ENCODE measurements around the gene PVRIG.
A peak's percentile ranks its signal among the peaks of the same experiment; 100 is the strongest.
"Not testable (repeated sequence)": the region's sequence is repeated elsewhere in the genome, so short reads cannot be mapped to it uniquely, and the experiment has no call there.

Gene PVRIG

DNA sequence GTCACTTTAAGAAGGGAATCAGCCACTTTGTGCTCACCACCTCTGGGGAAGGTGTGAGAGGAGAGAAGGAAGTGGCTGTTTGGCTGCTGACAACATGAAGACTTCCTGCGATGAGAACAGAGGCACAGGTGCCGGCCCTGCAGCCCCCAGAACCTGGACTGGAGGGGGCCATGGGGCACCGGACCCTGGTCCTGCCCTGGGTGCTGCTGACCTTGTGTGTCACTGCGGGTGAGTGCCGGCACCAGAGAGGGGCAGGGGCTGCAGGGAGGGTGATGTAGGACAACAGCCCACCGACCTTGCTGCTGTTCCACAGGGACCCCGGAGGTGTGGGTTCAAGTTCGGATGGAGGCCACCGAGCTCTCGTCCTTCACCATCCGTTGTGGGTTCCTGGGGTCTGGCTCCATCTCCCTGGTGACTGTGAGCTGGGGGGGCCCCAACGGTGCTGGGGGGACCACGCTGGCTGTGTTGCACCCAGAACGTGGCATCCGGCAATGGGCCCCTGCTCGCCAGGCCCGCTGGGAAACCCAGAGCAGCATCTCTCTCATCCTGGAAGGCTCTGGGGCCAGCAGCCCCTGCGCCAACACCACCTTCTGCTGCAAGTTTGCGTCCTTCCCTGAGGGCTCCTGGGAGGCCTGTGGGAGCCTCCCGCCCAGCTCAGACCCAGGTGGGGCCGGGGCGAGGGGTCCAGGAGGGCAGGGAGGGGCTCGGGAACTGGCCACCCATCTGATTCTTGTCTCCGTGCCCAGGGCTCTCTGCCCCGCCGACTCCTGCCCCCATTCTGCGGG lies at the start of gene PVRIG:
Gene PVRIG, plus strand, starts transcription at position 149 of the 785 bp plus-strand sequence. Its CDS starts 22 bp downstream, at position 171.
- not testable (repeated sequence) for DNase-seq (ENCODE audit: low read depth, low spot score)

DNA sequence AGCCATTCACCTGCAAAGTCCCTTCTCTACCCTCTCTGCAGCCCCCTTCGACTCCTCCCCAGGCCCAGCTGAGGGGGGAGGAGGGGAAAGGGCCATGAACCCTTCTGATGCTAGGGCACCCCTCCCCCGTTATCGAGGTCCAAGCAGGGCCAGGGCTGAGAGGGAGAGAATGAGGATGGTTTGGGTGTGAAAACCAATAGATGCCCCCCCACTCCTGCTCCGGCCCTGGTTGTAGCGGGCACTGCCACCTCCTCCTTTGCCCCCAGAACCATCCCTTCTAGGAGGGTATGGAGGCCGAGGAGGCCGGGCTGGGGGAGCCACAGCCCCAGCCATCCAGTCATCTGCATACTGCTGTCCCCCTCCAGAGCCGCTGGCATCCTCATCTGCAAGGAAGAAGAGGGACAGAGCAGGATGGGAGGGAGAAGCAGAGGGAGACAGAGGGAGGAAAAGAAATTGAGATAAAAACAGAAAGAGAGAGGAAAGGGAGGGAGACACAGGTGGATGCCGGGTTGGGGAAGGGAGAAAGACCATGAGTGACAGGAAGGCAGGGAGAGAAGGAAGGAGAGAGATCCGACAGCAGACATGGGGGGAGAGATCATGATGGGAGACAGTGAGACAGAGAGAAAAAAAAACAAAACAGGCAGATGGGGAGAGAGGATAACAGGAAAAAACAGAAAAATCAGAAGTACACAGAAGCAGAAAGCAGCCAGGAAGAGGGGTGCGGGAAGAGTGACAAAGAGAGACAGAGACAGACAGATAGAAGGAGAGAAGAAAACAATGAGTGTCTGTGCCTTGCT lies 49.5 kb upstream of the PVRIG start:
- DNase-seq (ENCODE audit: low read depth, low spot score) = no peak

DNA sequence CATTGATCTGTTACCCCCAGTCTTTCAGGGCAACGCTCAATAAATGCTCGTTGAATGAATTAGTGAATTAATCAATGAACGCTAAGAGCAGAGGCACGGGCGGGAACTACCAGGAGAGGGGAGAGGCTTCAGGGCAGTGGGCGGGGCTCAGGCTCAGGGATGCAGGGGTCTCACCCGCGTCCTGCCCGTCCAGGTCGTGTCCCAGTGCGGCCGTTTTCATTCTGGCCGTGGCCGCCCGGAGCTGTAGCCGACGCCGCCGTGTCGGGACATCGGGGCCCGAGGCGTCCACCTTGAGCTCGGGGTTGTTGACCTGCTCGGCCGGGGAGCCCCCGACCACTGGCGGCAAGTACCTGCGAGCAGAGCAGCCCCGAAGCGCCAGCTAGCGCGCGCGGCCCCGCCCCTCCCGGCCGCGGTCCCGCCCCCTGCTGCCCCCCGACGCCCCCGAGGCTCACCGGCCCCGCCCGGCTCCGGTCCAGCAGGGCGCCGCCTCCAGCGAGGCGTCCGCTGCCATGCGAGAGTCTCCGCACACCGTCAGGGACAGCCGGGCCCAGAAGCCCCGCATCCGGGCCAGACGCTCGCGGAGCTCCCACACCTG lies 48.6 kb upstream of the PVRIG start:
- no peak for DNase-seq (ENCODE audit: low read depth, low spot score)

DNA sequence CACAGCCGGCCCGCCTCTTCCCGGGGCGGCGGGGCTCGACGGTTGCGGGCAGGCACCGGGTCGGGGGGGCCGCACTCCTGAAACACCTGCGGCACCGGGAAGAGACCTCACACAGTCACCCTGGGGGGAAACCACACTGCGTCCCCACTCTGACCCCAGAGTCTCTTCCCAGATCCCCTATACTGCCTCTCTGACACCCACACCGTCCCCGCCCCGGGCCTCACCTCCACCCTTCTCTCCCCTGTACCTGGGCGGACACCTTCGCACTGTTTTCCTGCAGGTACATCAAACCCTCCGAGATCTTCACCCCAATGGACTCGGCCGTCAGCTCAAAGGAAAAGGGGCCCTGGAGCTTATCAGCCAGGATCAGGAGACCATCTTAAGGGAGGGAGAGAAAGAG lies 47.9 kb upstream of the PVRIG start:
- no peak for DNase-seq (ENCODE audit: low read depth, low spot score)

DNA sequence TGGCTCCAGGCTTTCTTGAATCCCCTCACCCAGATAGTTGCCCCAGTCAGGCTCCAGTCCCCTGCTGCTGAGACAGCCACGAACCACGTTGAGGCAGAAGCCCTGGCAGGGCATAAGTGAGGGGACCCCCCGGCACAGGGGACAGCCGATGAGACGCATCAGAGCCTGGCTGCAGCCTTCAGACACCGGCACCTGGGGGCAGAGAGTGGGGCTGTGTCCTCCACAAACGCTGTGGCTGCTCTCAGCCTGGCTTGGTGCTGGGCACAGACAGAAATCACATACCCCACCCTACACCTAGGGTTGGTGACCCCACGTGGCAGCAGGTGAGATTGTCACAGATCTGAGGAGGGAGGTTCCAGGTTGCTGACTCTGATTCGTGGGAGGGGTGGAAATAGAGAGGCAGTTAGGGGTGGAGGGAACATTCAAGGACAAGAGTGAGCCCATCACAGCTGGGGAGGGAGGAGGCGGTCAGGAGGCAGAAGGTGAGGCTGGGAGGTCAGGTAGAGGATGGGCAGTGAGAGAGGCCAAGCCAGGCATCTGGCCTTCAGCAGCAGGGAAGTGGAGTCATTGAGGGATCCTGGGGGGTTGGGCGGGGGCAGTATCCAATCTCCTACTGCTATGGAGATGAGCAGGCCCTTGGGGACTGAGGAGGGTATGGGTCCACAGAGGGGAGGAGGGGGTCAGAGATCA lies 45.8 kb upstream of the PVRIG start:
- DNase-seq (ENCODE audit: low read depth, low spot score) = no peak

DNA sequence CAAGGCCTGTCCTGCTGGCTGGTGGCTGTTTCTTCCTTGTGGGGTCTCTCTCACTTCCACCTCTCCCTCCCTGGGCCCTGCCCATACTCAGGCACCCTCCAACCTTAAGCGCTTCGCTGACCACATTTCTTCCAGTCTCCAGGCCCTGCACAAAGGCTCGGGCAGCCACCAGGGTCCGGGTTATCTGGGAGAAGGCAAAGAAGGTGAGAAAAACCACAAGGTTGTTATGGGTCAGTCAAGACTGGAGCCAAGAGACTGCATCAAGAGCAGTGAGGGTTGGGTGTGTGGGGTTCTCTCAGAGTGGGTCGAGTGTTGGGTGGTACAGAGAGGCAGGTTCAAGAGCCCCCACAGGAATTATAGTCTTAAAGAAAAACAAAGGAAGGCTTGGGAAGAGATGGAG lies 45.2 kb upstream of the PVRIG start:
- no peak for DNase-seq (ENCODE audit: low read depth, low spot score)

DNA sequence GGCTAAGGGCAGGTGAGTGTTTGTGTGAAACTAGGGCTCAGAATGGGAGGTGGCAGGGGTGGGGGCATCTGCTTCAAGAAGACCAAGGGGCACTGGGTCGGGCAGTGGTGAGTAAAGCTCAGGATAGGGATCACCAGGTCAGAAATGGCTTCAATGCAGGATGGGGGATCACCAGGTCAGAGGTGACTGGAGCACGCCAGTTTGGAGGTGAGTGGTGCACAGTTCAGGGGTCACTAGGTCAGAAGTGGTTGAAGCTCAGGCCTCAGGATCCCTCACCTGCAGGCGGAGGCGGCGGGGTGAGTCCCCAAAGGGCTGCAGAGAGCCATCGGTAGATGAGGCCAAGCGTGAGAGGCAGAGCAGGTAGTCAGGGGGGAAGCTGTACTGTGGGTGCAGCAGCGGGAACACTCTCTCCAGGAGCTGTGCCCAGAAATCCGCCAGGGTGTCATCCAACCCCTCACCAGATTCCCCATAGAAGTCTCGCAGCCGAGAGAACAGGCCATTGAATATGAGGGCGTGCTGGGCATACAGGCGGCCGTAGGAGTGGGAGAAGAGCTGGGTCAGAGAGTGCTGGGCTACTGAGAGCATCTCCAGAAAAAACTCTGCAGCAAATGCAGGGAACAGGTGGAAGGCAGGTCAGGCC lies 44.3 kb upstream of the PVRIG start:
- no peak for DNase-seq (ENCODE audit: low read depth, low spot score)

DNA sequence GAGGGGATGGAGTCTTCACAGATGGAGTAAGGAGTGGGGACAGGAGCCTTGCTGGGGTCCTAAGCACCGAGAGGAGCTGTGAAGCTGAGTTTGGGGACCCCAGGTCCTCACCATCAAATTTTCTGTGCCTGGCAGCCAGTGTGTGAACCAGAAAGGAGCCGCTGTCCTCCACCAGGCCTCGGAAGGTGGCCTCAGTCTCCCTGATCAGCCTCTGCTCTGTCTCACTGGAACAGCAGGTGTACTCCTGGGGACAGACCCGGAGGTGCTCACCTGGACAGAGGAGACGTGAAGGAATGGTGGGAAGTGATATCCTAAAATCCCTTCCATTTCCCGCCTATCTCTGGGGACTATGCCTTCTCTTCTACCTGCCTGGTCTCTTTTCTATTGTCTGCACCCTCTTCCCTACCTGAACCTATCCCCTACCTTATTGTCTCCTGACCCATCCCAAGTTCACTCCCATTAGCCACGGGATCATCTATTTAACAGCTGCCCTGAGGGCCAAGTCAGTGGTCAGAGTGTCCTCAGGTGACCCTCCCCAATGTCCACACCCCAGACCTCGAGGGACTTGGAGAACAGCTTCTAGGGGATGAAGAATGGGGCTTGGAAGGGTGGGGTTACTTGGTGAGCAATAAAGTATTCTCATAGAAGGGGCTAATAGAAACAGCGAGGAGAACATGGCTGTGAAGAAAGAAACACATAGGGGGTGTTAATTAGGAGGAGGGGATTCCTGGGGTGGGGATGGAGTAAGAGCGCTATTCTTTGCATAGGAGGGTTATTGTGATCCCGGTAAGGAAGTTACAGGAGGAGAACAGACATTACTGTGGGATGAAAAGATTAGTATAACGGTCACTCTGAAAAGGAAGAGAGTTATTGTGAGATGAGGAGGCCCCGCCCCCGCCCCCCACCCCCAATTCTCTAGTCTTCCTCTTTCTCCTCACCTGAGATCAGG lies 43.4 kb upstream of the PVRIG start:
- DNase-seq (ENCODE audit: low read depth, low spot score) = no peak

DNA sequence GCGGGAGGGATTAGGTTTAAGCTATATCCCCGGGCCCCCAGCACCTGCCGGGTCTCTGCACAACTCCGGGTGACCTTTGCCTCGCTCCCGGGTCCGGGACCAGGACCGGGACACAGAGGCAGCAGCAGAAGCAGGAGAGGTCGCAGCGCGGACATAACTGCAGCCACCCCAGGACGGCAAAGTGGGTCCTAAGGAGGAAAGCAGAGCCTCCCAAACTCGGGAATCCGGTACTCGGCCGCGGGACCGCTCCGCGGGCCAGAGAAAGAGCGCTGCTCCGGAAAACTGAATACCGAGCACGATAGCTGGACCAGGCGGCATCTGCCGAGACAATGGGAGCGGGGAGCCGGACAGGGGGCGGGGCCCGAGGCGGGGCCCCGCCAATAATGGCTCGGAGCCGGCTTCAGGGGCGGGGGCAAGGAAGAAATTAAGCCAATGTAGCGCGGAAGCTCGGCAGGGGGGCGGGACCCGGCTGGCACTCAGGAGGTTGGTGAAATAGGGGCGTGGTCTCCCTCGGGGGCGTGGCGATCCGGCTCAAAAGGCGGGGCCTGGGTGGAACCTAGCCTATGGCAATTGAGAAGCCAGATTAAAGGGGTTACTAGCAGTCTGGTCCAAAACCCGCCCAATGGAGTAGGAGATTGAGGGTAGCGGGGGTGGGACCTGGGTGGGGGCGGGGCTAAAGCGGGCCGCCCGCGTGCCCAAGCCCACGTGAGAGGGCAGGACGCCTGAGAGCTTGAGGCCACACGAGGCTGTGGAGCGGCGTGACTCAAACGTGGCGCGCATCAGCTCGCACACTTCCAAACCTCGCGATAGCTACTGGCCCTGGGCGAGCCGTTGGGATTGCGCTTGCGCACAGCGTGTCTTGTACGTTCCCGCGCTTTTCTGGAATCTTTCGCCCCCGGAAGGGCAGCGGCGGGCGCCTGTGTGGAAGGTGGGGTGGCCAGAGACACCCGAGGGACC lies 42.4 kb upstream of the PVRIG start, which contains the start of the genes GPC2 and STAG3:
Gene GPC2, minus strand, starts transcription at position 337 of the 957 bp plus-strand sequence. Its CDS starts 182 bp downstream, at position 155.
Gene STAG3, plus strand, starts transcription at position 874 of the 957 bp plus-strand sequence. CDS start 2,639 bp downstream, outside the sequence.
- peak; percentile 90 for DNase-seq (ENCODE audit: low read depth, low spot score)

DNA sequence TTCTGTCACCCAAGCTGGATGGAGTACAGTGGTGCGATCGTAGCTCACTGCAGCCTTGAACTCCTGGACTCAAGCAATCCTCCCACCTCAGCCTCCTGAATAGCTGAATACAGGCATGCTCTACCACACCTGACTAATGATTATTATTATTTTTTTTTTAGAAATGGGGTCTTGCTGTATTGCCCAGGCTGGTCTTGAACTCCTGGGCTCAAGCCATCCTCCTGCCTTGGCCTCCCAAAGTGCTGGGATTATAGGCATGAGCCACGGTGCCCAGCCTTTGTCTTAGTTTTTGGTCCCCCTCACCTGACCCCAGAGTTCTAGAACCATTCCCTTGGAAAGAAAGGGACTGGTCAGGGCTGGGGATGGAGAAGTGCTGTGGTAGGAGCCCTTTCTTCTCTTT lies 39.7 kb upstream of the PVRIG start:
- DNase-seq (ENCODE audit: low read depth, low spot score) = not testable (repeated sequence)

DNA sequence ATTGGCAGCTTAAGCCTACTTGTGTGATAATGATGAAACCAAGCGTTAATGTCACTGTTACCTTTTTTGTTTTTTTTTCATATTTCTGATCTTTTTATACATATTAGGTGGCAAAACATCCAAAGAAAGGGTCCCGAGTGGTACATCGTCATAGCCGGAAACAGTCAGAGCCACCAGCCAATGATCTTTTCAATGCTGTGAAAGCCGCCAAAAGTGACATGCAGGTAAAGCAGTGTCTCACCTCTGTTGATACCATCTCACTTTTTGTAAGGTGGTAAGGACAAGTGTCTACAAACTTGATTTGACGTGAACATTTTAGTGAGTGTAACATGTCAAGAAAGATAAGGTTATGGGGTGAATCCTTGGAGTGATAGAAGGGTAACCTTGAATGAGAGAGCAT lies 37.1 kb upstream of the PVRIG start:
- DNase-seq (ENCODE audit: low read depth, low spot score) = not testable (repeated sequence)

DNA sequence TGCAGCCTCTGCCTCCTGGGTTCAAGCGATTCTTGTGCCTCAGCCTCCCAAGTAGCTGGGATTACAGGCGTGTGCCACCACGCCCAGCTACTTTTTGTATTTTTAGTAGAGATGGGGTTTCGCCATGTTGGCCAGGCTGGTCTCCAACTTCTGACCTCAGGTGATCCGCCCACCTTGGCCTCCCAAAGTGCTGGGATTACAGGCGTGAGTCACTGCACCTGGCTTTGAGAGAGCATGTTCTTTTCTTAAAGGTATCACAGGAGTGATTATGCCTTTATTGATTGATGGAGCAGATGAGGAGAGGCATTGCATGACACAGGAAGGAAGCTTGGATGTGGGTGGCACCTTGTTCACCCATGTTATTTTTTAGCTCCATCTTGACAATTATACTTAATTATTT lies 36.7 kb upstream of the PVRIG start:
- not testable (repeated sequence) for DNase-seq (ENCODE audit: low read depth, low spot score)

DNA sequence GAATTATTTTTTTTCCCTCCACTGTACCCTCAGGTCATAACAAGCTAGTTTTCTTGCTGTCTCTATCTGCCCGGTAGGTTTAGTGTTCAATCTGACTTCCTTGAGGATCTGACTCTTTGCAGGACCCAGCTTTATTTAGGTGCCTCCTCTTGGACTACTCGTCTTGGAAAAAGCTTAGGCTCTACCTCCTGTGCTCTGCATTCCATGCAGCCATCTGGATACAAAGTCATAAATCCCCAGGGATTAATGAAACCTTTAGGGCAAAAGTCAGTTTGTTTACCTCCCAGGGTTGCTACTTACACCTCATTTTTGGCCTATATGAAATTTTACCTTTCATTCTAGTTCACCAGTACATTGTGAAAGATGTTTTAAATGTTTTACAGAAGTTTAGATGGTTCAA lies 34.0 kb upstream of the PVRIG start:
- DNase-seq (ENCODE audit: low read depth, low spot score) = no peak

DNA sequence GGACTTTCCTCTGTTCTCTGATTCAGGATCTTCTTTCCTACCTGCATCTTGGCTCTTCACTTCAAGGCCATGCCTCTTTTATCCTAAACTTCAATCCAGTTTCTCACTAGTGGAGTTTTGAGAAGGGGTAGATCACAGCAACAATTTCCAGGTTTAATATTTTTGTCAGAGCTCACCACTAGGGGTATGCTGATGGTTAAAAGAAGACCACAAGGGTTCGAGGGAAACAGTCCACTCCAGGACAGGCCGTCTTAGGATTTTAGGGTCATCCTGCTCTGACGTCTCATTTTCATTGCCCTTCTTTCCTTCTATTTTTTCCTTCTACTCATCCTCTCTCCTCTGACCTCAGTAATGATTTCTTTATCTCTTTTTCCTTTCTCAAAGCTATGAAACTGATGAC lies 30.7 kb upstream of the PVRIG start:
- no peak for DNase-seq (ENCODE audit: low read depth, low spot score)

DNA sequence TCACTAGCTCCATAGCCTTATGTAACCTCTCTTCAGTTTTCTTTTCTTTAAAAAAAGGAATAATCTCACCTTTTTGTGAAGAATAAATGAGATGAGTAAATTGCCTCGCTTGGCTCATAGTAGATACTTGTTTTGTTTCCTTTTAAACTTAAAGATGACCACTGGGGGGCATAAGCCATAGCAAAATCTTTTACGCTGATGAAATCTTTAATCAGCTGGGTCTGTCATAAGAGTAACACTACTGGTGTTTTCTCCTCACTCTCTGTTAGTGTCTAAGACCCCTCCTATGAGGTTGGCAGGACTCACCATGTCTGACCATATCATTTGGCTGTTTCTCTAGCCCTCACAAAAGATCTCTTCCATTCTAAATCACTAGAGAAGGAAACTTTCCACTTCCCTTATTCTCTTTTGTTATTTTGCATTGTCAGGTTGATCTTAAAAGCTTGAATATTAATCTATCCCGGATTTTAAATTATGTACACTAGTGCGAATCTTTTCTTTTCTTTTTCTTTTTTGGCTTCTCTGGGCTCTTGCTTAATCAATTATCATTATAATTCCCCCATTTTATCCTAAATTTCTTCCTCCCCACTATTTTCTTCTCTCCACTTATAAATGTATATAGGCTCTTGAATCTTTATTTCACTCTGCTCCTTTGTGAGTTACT lies 29.6 kb upstream of the PVRIG start:
- no peak for DNase-seq (ENCODE audit: low read depth, low spot score)

DNA sequence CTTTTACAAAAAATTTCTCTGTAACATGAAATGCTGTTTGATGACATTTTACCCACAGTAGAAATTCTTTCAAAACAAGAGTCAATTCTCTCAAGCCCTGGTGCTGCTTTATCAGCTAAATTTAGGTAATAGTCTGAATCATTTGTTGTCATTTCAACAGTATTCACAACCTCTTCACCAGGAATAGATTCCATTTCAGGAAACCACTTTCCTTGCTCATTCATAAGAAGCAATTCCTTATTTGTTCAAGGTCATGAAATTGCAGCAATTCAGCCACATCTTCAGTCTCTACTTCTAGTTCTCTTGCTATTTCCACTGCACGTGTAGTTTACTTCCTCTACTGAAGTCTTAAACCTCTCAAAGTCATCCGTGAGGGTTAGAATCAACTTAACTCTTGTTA lies 28.0 kb upstream of the PVRIG start:
- no peak for DNase-seq (ENCODE audit: low read depth, low spot score)

DNA sequence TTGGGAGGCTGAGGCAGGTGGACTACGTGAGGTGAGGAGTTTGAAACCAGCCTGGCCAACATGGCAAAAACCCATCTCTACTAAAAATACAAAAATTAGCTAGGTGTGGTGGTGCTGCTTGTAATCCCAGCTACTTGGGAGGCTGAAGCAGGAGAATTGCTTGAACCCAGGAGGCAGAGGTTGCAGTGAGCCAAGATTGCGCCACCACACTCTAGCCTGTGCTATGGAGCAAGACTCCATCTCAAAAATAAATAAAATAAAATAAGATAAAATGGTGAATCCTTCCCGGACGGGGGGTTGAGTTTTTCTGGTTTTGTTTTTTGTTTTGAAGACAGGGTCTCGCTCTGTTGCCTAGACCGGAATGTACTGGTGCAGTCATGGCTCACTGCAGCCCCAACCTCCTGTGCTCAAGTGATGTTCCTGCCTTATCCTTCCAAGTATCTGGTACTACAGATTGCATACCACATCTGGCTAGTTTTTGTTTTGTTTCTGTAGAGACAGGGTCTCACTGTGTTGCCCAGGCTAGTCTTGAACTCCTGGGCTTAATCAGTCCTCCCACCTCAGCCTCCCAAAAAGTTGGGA lies 27.4 kb upstream of the PVRIG start:
- DNase-seq (ENCODE audit: low read depth, low spot score) = not testable (repeated sequence)

DNA sequence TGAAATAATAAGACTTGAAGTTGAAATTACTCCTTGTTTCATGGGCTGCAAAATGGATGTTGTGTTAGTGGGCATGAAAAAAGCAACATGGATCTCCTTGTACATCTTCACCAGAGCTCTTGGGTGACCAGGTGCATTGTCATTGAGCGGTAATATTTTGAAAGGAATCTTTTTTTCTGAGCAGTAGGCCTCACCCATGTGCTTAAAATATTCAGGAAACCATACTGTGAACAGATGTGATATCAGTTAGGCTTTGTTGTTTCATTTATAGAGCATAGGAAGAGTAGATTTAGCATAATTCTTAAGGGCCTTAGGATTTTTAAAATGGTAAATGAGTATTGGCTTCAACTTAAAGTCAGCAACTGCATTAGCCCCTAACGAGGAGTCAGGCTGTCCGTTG lies 26.8 kb upstream of the PVRIG start:
- no peak for DNase-seq (ENCODE audit: low read depth, low spot score)

Measured in activated CD4-positive, CD25-positive, alpha-beta regulatory T cell treated with anti-CD3 and anti-CD28 coated beads, Interleukin-2, amount 50 U/mL, for 16 hours (primary cell).